ENCODE measurements around the gene EXOC3L2. TPM values are rescaled to one million over a fixed set of nuclear protein-coding genes. Genes with fewer than 3 reads are reported as not detected.

Gene EXOC3L2
- total and polyA plus RNA-seq, 2 of the 8 experiments (the other 6 are each of a cell fraction or from before 2014, with no cell fraction given), result 1.4 to 1.6 TPM

- TF ChIP-seq CHD7 (IDR thresholded peaks at IDR 0.05; ENCODE audit: insufficient replicate concordance, low read length) (no peak), SIRT6 (IDR thresholded peaks at IDR 0.05; ENCODE audit: low read length) (no peak), SP2 (IDR thresholded peaks at IDR 0.05; ENCODE audit: low read length) (no peak), CTBP2 (IDR thresholded peaks at IDR 0.05; ENCODE audit: borderline replicate concordance, insufficient read depth, insufficient read length, low read length) (no peak), CHD1 (IDR thresholded peaks at IDR 0.05; ENCODE audit: low read depth, low read length) (no peak), TBP (IDR thresholded peaks at IDR 0.05; ENCODE audit: low read depth, low read length) (peak; percentile 71), CEBPB (IDR thresholded peaks at IDR 0.05; ENCODE audit: low read depth, low read length) (no peak), SIX5 (IDR thresholded peaks at IDR 0.05; ENCODE audit: low read depth, low read length) (no peak), POLR2A (IDR thresholded peaks at IDR 0.05; ENCODE audit: control extremely low read depth in 1 of 2, low read depth in 2 of 2, low read length in 2 of 2) (peak in 1 of 2 experiments; percentile 77; a peak in 2 of 3 replicates), NRF1 (IDR thresholded peaks at IDR 0.05; ENCODE audit: low read depth, low read length) (no peak), ATF2 (IDR thresholded peaks at IDR 0.05; ENCODE audit: low read length) (no peak)
Measured at GRCh38 chr19:45177817-45178261, 67.4 kb downstream of the EXOC3L2 start, which contains the start of gene TRAPPC6A (continued).

Data from H1 (cell line).